GM13976 (cell line): ENCODE results near the gene SH3BP4.

ENCODE experiments used
- DNase-seq: peaks from one replicate; pipeline ENCODE4 v3.0.0; 2012; ENCODE audit warnings: low spot score
- CTCF ChIP-seq: IDR thresholded peaks from 2 replicates; pipeline ENCODE4 v1.5.1; 2012; ENCODE audit warnings: borderline replicate concordance, mild to moderate bottlenecking; ENCODE audit not compliant: insufficient read depth; ENCODE audit errors: extremely low read depth, missing control alignments, control extremely low read depth
- in situ Hi-C: fragments of 300-500 bp; cut with MboI; formaldehyde crosslinking; loops from one replicate; pipeline ENCODE4 v1.12.0; 2022; ENCODE audit warnings: low sequenced_read_pairs, mixed read lengths, inconsistent platforms; ENCODE audit not compliant: unreplicated experiment

Gene SH3BP4

GRCh38 chr2:234955091-234955591 is 3.3 kb downstream of the SH3BP4 start:
- DNase-seq, result no peak
- no peak for TF ChIP-seq CTCF
- in situ Hi-C loops, result no loop called here

GRCh38 chr2:234955971-234956509 is 4.2 kb downstream of the SH3BP4 start:
- DNase-seq, result no peak
- in situ Hi-C loops, result no loop called here
- TF ChIP-seq CTCF, result no peak

- in situ Hi-C loops, result no loop called here
These were observed 6.0 kb downstream of the SH3BP4 start for GRCh38 chr2:234957834-234958135.

GRCh38 chr2:234958311-234958710 is 6.5 kb downstream of the SH3BP4 start:
- no peak for TF ChIP-seq CTCF
- in situ Hi-C loops, result no loop called here
- DNase-seq, result no peak

More at GRCh38 chr2:234957834-234958135, 6.0 kb downstream of the SH3BP4 start:
- TF ChIP-seq CTCF, result no peak
- DNase-seq, result no peak

- TF ChIP-seq CTCF, result no peak
- in situ Hi-C loops, result no loop called here
- DNase-seq, result no peak
These were observed 7.1 kb downstream of the SH3BP4 start for GRCh38 chr2:234958746-234959395.

GRCh38 chr2:234960175-234961088 is 8.6 kb downstream of the SH3BP4 start:
- no peak for DNase-seq
- no peak for TF ChIP-seq CTCF
- in situ Hi-C loops, result no loop called here
